Measurements from ENCODE around the gene RASAL3.

RASAL3 gene

GRCh38 chr19:15419413-15420025 is 44.8 kb downstream of the RASAL3 start:
- peaks cover 39% of the 10 kb centered on the region for H3K4me1 ChIP-seq (ENCODE audit: insufficient read depth, low read length)
- H3K9ac ChIP-seq (ENCODE audit: low read depth, low read length), result peak overlapping the region; percentile 41
- ATAC-seq (ENCODE audit: insufficient read depth, low read depth) (no peak), DNase-seq (no peak)
- H3K36me3 ChIP-seq (ENCODE audit: insufficient read depth, low read length), result peaks cover 41% of the 10 kb centered on the region
- no peaks in the 10 kb centered on the region for H3K9me3 ChIP-seq (ENCODE audit: insufficient read depth, low read length, severe bottlenecking)
- no peaks in the 10 kb centered on the region for H3K27me3 ChIP-seq (ENCODE audit: insufficient read depth, low read length, poor library complexity)
- peak overlapping the region; percentile 68 for H2AFZ ChIP-seq (ENCODE audit: low read depth, low read length)
- H3K4me3 ChIP-seq (ENCODE audit: low read depth in 1 of 2, low read length in 2 of 2), result peak overlapping the region in 1 of 2 experiments; percentile 48; a peak in 2 of 4 replicates
- H3K27ac ChIP-seq (ENCODE audit: low read length), result peak overlapping the region; percentile 56
- H3K79me2 ChIP-seq (ENCODE audit: insufficient read depth, low read length), result peaks cover 42% of the 10 kb centered on the region
- no peak for TF ChIP-seq EZH2 (IDR thresholded peaks at IDR 0.05; ENCODE audit: borderline replicate concordance, low read depth, low read length, severe bottlenecking)
- TF ChIP-seq, protein P1, sequence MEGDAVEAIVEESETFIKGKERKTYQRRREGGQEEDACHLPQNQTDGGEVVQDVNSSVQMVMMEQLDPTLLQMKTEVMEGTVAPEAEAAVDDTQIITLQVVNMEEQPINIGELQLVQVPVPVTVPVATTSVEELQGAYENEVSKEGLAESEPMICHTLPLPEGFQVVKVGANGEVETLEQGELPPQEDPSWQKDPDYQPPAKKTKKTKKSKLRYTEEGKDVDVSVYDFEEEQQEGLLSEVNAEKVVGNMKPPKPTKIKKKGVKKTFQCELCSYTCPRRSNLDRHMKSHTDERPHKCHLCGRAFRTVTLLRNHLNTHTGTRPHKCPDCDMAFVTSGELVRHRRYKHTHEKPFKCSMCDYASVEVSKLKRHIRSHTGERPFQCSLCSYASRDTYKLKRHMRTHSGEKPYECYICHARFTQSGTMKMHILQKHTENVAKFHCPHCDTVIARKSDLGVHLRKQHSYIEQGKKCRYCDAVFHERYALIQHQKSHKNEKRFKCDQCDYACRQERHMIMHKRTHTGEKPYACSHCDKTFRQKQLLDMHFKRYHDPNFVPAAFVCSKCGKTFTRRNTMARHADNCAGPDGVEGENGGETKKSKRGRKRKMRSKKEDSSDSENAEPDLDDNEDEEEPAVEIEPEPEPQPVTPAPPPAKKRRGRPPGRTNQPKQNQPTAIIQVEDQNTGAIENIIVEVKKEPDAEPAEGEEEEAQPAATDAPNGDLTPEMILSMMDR (IDR thresholded peaks at IDR 0.05; ENCODE audit: borderline replicate concordance, extremely low read depth, low read length, poor library complexity, severe bottlenecking), result no peak
- H4K20me1 ChIP-seq (ENCODE audit: insufficient read depth, low read length), result peaks cover 27% of the 10 kb centered on the region
- H3K4me2 ChIP-seq (ENCODE audit: insufficient read depth, low read length), result peak overlapping the region; percentile 65

GRCh38 chr19:15418579-15419412 is 45.5 kb downstream of the RASAL3 start, which contains the start of gene AKAP8L:
TSS of gene AKAP8L (minus strand) at chr19:15418988. CDS start at chr19:15418923, 65 bp downstream.
- Histone ChIP-seq H3K27me3 (ENCODE audit: insufficient read depth, low read length, poor library complexity) (no peaks in the 10 kb centered on the region), H3K9me3 (ENCODE audit: insufficient read depth, low read length, severe bottlenecking) (no peaks in the 10 kb centered on the region), H3K27ac (ENCODE audit: low read length) (peak within 1 kb of the TSS; percentile 79), H3K9ac (ENCODE audit: low read depth, low read length) (peak within 1 kb of the TSS; percentile 72), H3K36me3 (ENCODE audit: insufficient read depth, low read length) (peaks cover 33% of the 10 kb centered on the region), H3K4me3 (ENCODE audit: low read depth in 1 of 2, low read length in 2 of 2) (peak within 1 kb of the TSS; percentile 82 to 86), H3K4me2 (ENCODE audit: insufficient read depth, low read length) (peak within 1 kb of the TSS; percentile 92), H3K79me2 (ENCODE audit: insufficient read depth, low read length) (peaks cover 49% of the 10 kb centered on the region), H2AFZ (ENCODE audit: low read depth, low read length) (peak within 1 kb of the TSS; percentile 81), H4K20me1 (ENCODE audit: insufficient read depth, low read length) (peaks cover 24% of the 10 kb centered on the region), H3K4me1 (ENCODE audit: insufficient read depth, low read length) (peaks cover 39% of the 10 kb centered on the region)
- DNase-seq, result peak; percentile 100
- TF ChIP-seq, protein P1 (IDR thresholded peaks at IDR 0.05; ENCODE audit: borderline replicate concordance, extremely low read depth, low read length, poor library complexity, severe bottlenecking), result peak; percentile 95
- no peak for TF ChIP-seq EZH2 (IDR thresholded peaks at IDR 0.05; ENCODE audit: borderline replicate concordance, low read depth, low read length, severe bottlenecking)
- peak; percentile 94 for ATAC-seq (ENCODE audit: insufficient read depth, low read depth)

GRCh38 chr19:15418231-15418578 is 46.1 kb downstream of the RASAL3 start:
- ATAC-seq (ENCODE audit: insufficient read depth, low read depth), result no peak
- H3K9ac ChIP-seq (ENCODE audit: low read depth, low read length), result peak overlapping the region; percentile 72
- peak overlapping the region; percentile 82 to 86 for H3K4me3 ChIP-seq (ENCODE audit: low read depth in 1 of 2, low read length in 2 of 2)
- H4K20me1 ChIP-seq (ENCODE audit: insufficient read depth, low read length), result peaks cover 30% of the 10 kb centered on the region
- H2AFZ ChIP-seq (ENCODE audit: low read depth, low read length), result peak overlapping the region; percentile 81
- H3K79me2 ChIP-seq (ENCODE audit: insufficient read depth, low read length), result peaks cover 55% of the 10 kb centered on the region
- peak overlapping the region; percentile 92 for H3K4me2 ChIP-seq (ENCODE audit: insufficient read depth, low read length)
- no peak for DNase-seq
- peaks cover 39% of the 10 kb centered on the region for H3K4me1 ChIP-seq (ENCODE audit: insufficient read depth, low read length)
- H3K27ac ChIP-seq (ENCODE audit: low read length), result peak overlapping the region; percentile 79
- H3K36me3 ChIP-seq (ENCODE audit: insufficient read depth, low read length), result peaks cover 28% of the 10 kb centered on the region
- no peak for TF ChIP-seq EZH2 (IDR thresholded peaks at IDR 0.05; ENCODE audit: borderline replicate concordance, low read depth, low read length, severe bottlenecking)
- TF ChIP-seq, protein P1 (IDR thresholded peaks at IDR 0.05; ENCODE audit: borderline replicate concordance, extremely low read depth, low read length, poor library complexity, severe bottlenecking), result no peak
- no peaks in the 10 kb centered on the region for H3K9me3 ChIP-seq (ENCODE audit: insufficient read depth, low read length, severe bottlenecking)
- no peaks in the 10 kb centered on the region for H3K27me3 ChIP-seq (ENCODE audit: insufficient read depth, low read length, poor library complexity)

All from DND-41 (cell line).